ENCODE measurements around the gene NDUFA12.

DNA sequence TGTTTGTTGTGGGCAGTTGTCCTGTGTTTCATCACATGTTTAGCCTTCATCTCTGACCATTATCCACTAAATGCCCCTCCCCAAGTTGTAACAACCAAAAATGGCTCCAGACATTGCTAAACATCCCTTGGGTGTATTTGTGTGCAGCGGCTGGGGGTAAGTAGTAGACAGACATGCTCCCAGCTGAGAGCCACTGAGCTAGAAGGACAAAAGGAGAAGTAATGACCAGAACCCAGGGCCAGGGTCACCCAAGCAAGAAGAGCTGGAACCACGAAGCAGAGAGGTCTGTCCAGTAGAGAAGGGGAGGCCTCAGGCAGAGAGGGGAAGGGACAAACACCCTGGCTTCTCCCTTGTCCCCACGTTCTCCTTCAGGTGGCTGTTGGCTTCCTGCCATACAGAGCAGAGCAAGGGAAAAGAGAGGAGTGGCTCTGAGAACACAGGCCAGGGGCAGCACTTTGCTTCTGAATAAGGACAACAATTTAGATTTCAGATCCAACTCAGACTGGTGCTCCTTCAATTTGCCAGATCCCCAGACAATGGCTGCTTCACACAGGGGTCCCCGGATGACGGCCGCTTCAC is 55.2 kb downstream of the NDUFA12 start:
- TF ChIP-seq, protein P1, sequence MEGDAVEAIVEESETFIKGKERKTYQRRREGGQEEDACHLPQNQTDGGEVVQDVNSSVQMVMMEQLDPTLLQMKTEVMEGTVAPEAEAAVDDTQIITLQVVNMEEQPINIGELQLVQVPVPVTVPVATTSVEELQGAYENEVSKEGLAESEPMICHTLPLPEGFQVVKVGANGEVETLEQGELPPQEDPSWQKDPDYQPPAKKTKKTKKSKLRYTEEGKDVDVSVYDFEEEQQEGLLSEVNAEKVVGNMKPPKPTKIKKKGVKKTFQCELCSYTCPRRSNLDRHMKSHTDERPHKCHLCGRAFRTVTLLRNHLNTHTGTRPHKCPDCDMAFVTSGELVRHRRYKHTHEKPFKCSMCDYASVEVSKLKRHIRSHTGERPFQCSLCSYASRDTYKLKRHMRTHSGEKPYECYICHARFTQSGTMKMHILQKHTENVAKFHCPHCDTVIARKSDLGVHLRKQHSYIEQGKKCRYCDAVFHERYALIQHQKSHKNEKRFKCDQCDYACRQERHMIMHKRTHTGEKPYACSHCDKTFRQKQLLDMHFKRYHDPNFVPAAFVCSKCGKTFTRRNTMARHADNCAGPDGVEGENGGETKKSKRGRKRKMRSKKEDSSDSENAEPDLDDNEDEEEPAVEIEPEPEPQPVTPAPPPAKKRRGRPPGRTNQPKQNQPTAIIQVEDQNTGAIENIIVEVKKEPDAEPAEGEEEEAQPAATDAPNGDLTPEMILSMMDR (IDR thresholded peaks at IDR 0.05; ENCODE audit: insufficient read depth, low read depth, low read length) = no peak
- no peak for TF ChIP-seq EZH2 (IDR thresholded peaks at IDR 0.05; ENCODE audit: insufficient read depth, low read length)
